Left ventricle myocardium inferior (tissue), 1 donor: ENCODE measurements around the gene TRIM66. TPM values are rescaled to one million over a fixed set of nuclear protein-coding genes. Genes with fewer than 3 reads are reported as not detected.

Experiments used
- DNase-seq: peaks from one replicate; pipeline ENCODE4 v3.0.0-alpha.2; 2020
- H3K27ac ChIP-seq: fragments of 200-600 bp; replicated peaks from 2 replicates; pipeline ENCODE4 v1.8.0; 2021
- H3K27me3 ChIP-seq: fragments of 200-600 bp; 2 replicates; pipeline ENCODE4 v1.8.0; 2021; ENCODE audit warnings: low read depth
- H3K36me3 ChIP-seq: fragments of 200-600 bp; 2 replicates; pipeline ENCODE4 v1.8.0; 2021
- H3K4me1 ChIP-seq: fragments of 200-600 bp; 2 replicates; pipeline ENCODE4 v1.8.0; 2021
- H3K4me3 ChIP-seq: fragments of 200-600 bp; 2 replicates; pipeline ENCODE4 v1.8.0; 2021; ENCODE audit warnings: mild to moderate bottlenecking, moderate library complexity
- H3K9me3 ChIP-seq: fragments of 200-600 bp; replicated peaks from 2 replicates; pipeline ENCODE4 v1.8.0; 2021
- CTCF ChIP-seq: fragments of 200-600 bp; IDR thresholded peaks from 2 replicates; pipeline ENCODE4 v1.8.0; 2021; ENCODE audit warnings: antibody characterized with exemption, mild to moderate bottlenecking, borderline replicate concordance
- intact Hi-C: fragments of 100-400 bp; cut with micrococcal nuclease; formaldehyde crosslinking; loops from one replicate; pipeline ENCODE4 v1.11.0; 2022
- total RNA-seq: library from RNA; stranded (reverse); fragmentation: NEBNext Ultra II Directional; extraction: Animal tissue kit (Norgen Biotek cat#: 25700); gene quantifications from one replicate; pipeline ENCODE4 v1.2.1, GENCODE V29; 2021
- donor health status: DM: no; HTN: yes; CAD: no; lungs with severe emphysema.

The TRIM66 gene
- total RNA-seq, 1 donor from 2014 or later = 4.1 TPM

GRCh38 chr11:8577791-8578581, 104.5 kb downstream of the TRIM66 start:
- H3K36me3 ChIP-seq = no peaks in the 10 kb centered on the region
- peaks cover 13% of the 10 kb centered on the region for H3K9me3 ChIP-seq
- H3K4me1 ChIP-seq = no peaks in the 10 kb centered on the region
- DNase-seq = no peak
- no peak overlapping the region for H3K4me3 ChIP-seq
- no peaks in the 10 kb centered on the region for H3K27me3 ChIP-seq
- intact Hi-C loops = no loop called here
- no peak overlapping the region for H3K27ac ChIP-seq
- no peak for TF ChIP-seq CTCF

- no peaks in the 10 kb centered on the region for H3K36me3 ChIP-seq
- no peak for DNase-seq
- no peaks in the 10 kb centered on the region for H3K4me1 ChIP-seq
- no peak for TF ChIP-seq CTCF
- peaks cover 13% of the 10 kb centered on the region for H3K9me3 ChIP-seq
- intact Hi-C loops = no loop called here
- H3K4me3 ChIP-seq = no peak overlapping the region
- H3K27ac ChIP-seq = no peak overlapping the region
- H3K27me3 ChIP-seq = no peaks in the 10 kb centered on the region
Observed at GRCh38 chr11:8574798-8575197, 107.7 kb downstream of the TRIM66 start.

- no peak overlapping the region for H3K27ac ChIP-seq
- H3K4me1 ChIP-seq = no peaks in the 10 kb centered on the region
- no peak for DNase-seq
- intact Hi-C loops = no loop called here
- H3K27me3 ChIP-seq = no peaks in the 10 kb centered on the region
- no peak for TF ChIP-seq CTCF
- H3K9me3 ChIP-seq = peaks cover 12% of the 10 kb centered on the region
- no peak overlapping the region for H3K4me3 ChIP-seq
- no peaks in the 10 kb centered on the region for H3K36me3 ChIP-seq
Observed at GRCh38 chr11:8573777-8574176, 108.7 kb downstream of the TRIM66 start.

DNA sequence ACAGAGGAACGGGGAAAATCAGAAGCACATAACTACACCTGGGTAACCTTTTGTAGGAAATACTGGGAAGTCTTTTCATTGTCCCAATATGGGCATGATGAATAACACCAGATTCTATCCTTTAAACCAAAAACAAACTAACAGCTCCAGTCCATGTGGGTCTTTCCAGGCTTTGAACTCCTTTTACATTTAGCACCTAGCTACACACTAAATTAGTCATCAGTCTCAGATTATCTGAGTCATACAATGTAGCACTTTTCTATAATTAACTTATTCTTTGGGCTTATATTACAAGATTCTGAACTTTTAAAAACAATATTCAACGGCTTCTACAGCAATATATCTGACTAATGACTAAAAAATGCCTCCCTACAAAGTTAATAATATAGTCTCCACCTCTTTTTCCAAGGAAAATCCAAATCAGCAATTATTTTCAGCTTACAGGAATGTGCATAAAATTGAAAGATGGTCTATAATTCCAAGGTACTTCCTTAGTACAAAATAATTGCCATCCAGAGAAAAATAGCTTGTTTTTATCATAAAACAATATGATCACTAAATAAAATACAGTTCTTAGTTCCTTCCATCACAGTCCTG, 114.8 kb downstream of the TRIM66 start:
- Histone ChIP-seq H3K9me3 (no peaks in the 10 kb centered on the region), H3K27me3 (peaks cover 17% of the 10 kb centered on the region), H3K36me3 (no peaks in the 10 kb centered on the region), H3K27ac (no peak overlapping the region), H3K4me3 (no peak overlapping the region), H3K4me1 (no peaks in the 10 kb centered on the region)
- intact Hi-C loops = loop anchor here (2.0 kb wide), 1 partner anchor 343 kb away; no protein-coding TSS in a partner anchor
- no peak for TF ChIP-seq CTCF
- DNase-seq = no peak

DNA sequence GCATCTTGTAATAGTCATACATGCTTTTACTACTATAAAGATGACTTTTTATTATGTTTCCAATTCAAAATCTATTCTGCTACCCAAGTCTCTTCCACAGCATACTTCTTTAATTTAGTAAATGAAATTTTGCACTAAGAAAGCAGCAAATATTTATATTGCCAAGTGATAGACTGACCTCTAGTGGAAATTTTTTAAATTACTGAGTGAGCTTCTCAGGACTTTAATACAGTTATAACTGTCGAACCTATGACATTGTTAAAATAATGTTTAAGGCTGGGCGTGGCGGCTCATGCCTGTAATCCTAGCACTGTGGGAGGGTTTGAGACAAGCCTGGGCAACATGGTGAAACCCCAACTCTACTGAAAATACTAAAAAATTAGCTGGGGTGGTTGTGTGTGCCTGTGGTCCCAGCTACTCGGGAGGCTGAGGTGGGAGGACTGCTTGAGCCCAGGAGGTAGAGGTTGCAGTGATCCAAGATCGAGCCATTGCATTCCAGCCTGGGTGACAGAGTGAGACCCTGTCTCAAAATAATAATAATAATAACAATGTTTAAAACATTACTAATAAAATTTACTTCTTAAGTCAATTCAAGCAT, 115.8 kb downstream of the TRIM66 start:
- DNase-seq = no peak
- intact Hi-C loops = loop anchor here (2.0 kb wide), 1 partner anchor 342 kb away; no protein-coding TSS in a partner anchor
- Histone ChIP-seq H3K4me1 (no peaks in the 10 kb centered on the region), H3K9me3 (peaks cover 4% of the 10 kb centered on the region), H3K36me3 (no peaks in the 10 kb centered on the region), H3K27me3 (peaks cover 17% of the 10 kb centered on the region), H3K27ac (no peak overlapping the region), H3K4me3 (no peak overlapping the region)
- TF ChIP-seq CTCF = peak; percentile 80
